ENCODE results near the gene CKAP4.

Gene CKAP4

DNA sequence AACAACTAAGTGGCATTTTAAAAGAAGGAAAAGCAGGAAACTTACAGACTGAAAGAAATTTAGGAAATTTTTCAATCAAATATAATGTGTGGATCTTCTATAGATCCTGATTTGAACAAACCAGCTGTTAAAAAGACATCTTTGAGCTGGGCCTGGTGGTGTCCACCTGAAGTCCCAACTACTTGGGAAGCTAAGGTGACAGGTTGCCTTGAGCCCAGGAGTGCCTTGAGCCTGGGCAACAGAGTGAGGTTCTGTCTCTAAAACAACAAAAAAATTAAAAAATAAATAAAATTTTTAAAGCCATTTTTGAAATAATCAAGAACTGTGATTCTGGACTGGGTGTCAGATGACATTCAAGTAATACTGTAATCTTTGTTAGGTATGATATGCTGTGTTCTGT, 7.0 kb downstream of the CKAP4 start:
- DNase-seq (ENCODE audit: low read depth): no peak

DNA sequence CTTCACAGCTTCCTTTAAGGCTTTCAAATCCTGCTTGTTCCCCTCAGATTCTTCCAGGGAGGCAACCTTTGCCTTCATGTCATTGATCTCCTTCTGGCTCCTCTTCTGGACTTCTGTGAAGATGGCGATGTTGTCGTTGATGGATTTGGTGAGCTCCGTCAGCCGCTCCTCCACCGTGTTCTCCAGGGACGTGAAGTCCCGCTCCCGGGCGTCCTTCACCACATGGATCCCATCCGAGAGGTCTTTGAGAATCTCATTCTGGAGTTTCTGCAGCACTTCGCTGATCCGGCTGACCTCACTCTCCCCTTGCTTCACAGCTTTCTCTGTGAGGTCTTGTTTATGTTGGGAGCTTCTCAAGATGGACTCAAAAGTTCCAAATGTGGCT, 7.9 kb downstream of the CKAP4 start:
- no peak for DNase-seq (ENCODE audit: low read depth)

- no peak for DNase-seq (ENCODE audit: low read depth)
These were observed 8.4 kb downstream of the CKAP4 start for GRCh38 chr12:106239241-106239950.

DNA sequence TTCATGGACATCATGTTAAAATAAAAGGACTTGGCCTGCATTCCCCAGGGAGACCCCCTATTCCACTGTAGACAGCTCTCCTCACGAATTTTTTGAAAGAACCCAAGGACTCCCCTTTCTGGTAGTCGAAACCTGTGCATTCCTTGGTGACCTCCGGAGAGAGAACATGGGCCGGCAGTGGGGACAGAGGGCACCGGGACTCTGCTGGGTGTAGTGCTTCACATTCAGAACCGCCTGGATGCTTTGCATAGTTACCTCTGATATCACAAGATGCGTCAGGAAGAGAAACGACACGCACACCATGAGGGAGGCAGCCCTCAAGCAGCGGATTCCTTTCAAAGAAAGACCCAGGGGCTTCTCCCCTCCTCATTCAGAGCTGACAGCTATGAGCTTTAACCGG, 9.7 kb downstream of the CKAP4 start:
- DNase-seq (ENCODE audit: low read depth): no peak

DNA sequence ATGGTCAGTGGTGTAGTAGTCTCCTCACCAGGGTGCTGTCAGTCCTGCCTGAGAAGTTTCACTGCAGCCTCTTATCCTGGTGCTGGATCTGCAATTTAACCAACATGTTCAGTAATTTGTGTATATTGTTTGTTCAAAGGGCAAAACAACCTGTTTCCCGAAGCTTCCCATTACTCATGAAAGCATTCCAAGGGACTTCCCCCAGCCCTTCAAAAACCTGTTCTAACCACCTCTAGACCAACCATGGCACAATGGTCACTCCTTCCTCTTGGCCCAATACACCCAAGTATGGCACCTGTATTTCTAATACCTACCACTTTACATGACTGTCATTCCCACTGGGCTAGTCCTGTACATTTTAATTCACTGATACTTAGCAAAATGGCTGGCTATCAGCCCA, 12.1 kb downstream of the CKAP4 start:
- DNase-seq (ENCODE audit: low read depth): no peak

DNA sequence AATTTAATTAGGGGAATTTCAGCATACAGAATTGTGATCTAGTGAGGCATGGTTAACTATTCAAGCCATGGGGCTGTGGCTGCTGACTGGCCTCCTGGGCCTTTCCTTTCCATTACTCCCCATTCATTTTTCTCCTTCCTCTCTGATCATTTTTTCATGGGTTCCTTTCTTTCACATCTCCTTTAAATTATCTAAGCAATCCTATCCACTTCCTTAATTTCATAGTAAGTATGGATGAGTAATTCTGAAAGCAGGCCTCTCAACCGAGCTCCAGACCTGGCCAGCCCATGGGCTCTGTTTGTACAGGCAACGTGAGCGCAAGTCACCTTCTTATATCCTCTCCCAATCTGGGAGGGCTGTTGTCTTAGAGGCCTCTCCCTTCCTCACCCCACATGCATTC, 13.4 kb downstream of the CKAP4 start:
- DNase-seq (ENCODE audit: low read depth): no peak

DNA sequence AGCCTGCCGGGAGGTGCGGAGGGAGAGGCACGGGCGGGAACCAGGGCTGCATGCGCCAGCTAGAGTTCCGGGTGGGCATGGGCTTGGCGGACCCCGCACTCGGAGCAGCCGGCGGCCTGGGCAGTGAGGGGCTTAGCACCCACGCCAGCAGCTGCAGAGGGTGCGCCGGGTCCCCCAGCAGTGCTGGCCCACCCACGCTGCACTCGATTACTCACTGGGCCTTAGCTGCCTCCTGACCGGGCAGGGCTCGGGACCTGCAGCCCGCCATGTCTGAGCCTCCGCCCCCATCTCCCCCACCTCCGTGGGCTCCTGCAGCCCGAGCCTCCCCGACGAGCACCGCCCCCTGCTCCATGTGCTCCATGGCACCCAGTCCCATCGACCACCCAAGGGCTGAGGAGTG, 14.8 kb downstream of the CKAP4 start:
- DNase-seq (ENCODE audit: low read depth): no peak

- no peak for DNase-seq (ENCODE audit: low read depth)
These were observed 18.7 kb downstream of the CKAP4 start for GRCh38 chr12:106229036-106229591.

DNA sequence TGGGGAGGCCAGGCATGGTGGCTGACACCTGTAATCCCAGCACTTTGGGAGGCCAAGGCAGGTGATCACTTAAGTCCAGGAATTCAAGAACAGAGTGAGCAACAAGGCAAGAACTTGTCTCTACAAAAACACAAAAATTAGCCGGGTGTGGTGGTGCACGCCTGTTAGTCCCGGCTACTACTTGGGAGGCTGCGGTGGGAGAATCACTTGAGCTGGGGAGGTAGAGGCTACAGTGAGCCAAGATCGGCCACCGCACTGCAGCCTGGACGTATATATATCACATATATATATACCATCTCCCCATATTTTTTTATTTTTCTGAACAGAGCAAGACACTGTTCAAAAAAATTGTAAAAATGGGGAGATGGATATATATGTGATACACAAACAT, 19.5 kb downstream of the CKAP4 start:
- no peak for DNase-seq (ENCODE audit: low read depth)

DNA sequence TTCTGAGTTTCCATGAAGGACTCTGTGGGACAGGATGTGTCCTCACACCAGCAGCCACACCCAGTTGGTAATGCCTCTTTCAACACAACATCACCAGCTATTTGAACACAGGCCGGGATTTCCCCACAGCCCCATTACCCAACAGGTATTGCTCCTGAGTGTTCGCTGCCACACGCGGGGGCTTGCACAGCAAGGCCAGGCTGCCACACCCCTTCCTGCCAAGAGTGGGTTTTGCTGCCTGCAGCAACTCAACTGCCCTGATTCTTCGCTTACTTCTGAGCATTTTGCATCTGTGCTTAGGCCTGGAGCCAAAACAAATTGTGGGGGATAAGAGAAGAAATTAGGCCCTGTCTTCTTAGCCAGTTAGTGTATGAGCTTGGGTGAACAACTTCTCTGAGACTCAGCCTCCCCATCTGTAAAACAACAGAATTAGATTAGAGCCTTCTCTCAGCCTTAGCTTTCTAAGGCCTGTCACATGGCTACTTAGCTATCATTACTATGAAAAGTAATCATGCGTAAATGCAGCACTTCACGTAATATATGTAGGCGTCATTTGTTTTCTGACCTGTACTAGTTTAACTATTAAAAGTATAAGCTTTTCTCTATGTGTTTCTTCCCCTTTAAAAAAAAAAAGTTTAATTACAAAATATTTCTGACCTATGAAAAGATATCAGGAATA, 20.0 kb downstream of the CKAP4 start:
- peak; percentile 28 for DNase-seq (ENCODE audit: low read depth)

- DNase-seq (ENCODE audit: low read depth): no peak
These were observed 20.8 kb downstream of the CKAP4 start for GRCh38 chr12:106226884-106227640.

- DNase-seq (ENCODE audit: low read depth): no peak
These were observed 23.5 kb downstream of the CKAP4 start for GRCh38 chr12:106224355-106224706.

DNA sequence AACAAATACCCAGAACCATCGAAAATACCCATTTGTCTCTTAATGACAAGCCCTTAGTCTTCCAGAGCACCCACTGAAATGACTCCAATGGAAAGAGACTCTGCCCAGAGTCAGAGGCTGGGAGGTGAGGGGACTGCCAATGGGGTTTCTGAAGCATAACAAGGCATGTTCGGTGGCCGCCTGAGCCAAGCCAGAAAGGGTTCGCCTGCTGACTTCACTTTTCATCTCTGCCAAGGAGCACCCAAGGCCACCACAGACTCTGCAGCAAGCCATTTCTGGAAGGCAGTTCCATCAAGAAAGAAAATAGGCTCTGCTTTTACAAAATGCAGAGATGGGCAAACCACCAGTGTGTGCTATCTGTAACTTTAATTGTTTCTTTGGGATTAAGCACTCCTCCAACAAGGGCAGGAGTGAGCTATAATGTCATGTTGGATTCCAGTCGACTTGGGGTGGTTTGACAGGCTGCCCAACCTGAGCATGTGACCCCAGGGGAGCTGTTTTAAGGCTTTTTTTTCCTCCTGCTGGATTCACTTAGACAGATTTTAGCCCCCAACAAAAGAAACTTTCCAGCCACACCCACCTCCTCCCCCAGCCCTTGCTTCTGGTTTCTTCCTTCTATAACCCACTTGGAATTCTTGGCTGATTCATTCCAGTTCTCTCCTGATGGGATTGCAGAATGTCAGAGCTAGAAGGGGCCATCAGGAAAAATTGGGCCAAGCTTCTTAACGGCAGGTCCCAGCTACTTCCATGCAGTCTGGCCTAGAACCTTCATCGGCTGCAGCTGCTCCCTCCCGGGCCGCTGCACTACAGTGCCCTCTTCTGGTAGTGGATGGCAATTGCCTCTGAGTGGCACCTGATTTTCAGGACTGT, 24.1 kb downstream of the CKAP4 start:
- DNase-seq (ENCODE audit: low read depth): peak; percentile 53

- no peak for DNase-seq (ENCODE audit: low read depth)
These were observed 27.3 kb downstream of the CKAP4 start for GRCh38 chr12:106220536-106220935.

GRCh38 chr12:106219043-106219442, 28.8 kb downstream of the CKAP4 start:
- DNase-seq (ENCODE audit: low read depth): no peak

DNA sequence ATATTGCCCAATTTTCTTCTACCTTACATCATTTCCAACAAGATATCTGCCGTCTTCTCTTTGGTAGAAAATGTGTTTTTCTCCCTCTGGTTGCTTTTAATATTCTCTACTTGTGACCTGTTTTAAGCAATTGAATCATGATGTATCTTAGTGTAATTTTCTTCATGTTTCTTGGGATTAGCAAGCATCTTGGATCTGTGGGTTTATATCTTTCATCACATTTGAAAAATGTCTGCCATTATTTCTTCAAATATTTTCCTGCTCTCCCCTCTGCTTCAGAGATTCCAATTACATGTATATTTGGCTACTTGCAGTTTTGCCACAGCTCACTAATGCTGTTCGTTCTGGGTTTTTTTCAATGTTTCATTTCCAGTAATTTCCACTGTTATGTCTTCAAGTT, 30.1 kb downstream of the CKAP4 start:
- no peak for DNase-seq (ENCODE audit: low read depth)

- DNase-seq (ENCODE audit: low read depth): no peak
These were observed 33.2 kb downstream of the CKAP4 start for GRCh38 chr12:106214571-106214970.

- DNase-seq (ENCODE audit: low read depth): no peak
These were observed 34.2 kb downstream of the CKAP4 start for GRCh38 chr12:106213662-106214061.

DNA sequence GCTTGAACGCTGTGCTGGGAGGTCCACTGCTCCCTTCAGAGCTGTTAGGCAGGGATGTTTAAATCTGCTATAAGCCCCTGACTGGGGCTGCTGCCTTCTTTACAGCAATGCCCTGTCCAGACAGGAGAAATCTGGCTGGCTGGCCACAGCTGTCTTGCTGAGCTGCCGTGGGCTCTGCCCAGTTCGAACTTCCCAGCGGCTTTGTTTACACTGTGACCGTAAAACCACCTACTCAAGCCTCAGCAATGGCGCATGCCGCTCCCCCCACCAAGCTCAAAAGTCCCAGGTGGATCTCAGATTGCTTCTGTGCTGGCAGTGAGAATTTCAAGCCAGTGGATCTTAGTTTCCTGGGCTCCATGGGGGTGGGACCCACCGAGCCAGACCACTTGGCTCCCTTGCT, 35.8 kb downstream of the CKAP4 start:
- DNase-seq (ENCODE audit: low read depth): no peak

GRCh38 chr12:106205208-106206069, 42.4 kb downstream of the CKAP4 start:
- no peak for DNase-seq (ENCODE audit: low read depth)

GRCh38 chr12:106204312-106204711, 43.5 kb downstream of the CKAP4 start:
- no peak for DNase-seq (ENCODE audit: low read depth)
